Panc1 (cell line): ENCODE data around the gene C1QA. TPM values are rescaled to one million over a fixed set of nuclear protein-coding genes. Genes with fewer than 3 reads are reported as not detected.
A peak's percentile ranks its signal among the peaks of the same experiment; 100 is the strongest.

ENCODE experiments used
- ATAC-seq: fragments of 200-7000 bp; cut with Tn5 transposase; 2 replicates; pipeline ENCODE4 v1.9.1; 2020; ENCODE audit warnings: mild to moderate bottlenecking, moderate library complexity
- BruUV-seq: library from RNA; stranded (reverse); fragments of 400-500 nt; replicated peaks from 2 replicates; lab custom pipeline; 2021; lab: Mats Ljungman, UMichigan
- CTCF ChIA-PET: fragments of 300-600 bp; sonication (Branson Sonifier 250); formaldehyde crosslinking; loops from one replicate; lab custom pipeline; 2022; ENCODE audit warnings: antibody characterized with exemption; lab: Charles Lee
- POLR2A ChIA-PET: fragments of 300-600 bp; sonication (Branson Sonifier 250); formaldehyde crosslinking; loops from one replicate; lab custom pipeline; 2022; ENCODE audit warnings: antibody characterized with exemption; lab: Charles Lee
- DNase-seq: peaks from one replicate; pipeline ENCODE4 v3.0.0-alpha.2; 2010; ENCODE audit warnings: low read depth, low spot score
- H3K27ac ChIP-seq: 2 replicates; pipeline ENCODE4 v1.5.1; 2011; ENCODE audit warnings: mild to moderate bottlenecking, low read length, inconsistent platforms
- H3K27me3 ChIP-seq: fragments of 200-500 bp; sonication (Bioruptor generic); 2 replicates; pipeline ENCODE4 v1.6.0; 2014; ENCODE audit warnings: low read length, inconsistent platforms; ENCODE audit not compliant: control insufficient read depth, insufficient read depth
- H3K36me3 ChIP-seq: fragments of 200-500 bp; sonication (Bioruptor generic); 2 replicates; pipeline ENCODE4 v1.5.1; 2014; ENCODE audit warnings: inconsistent platforms, mild to moderate bottlenecking, low read length, moderate library complexity; ENCODE audit not compliant: control insufficient read depth, insufficient read depth
- H3K4me1 ChIP-seq: 2 replicates; pipeline ENCODE4 v1.5.1; 2011; ENCODE audit warnings: inconsistent platforms, mild to moderate bottlenecking, low read length, moderate library complexity; ENCODE audit not compliant: control insufficient read depth, insufficient read depth
- H3K4me3 ChIP-seq, 2 experiments: 2 replicates each; pipeline ENCODE4 v1.5.1; 2011 to 2012; ENCODE audit warnings: low read depth in 2 of 2, low read length in 2 of 2, mild to moderate bottlenecking in 2 of 2, inconsistent platforms in 1 of 2, moderate library complexity in 1 of 2
- H3K9me3 ChIP-seq: fragments of 200-500 bp; sonication (Bioruptor generic); 2 replicates; pipeline ENCODE4 v1.5.1; 2014; ENCODE audit warnings: low read depth, mild to moderate bottlenecking, inconsistent platforms, low read length, moderate library complexity; ENCODE audit not compliant: control insufficient read depth, insufficient read depth
- CTCF ChIP-seq: fragments of 450-650 bp; IDR thresholded peaks from 2 replicates; pipeline ENCODE4 v1.5.1; 2017; ENCODE audit warnings: mild to moderate bottlenecking
- POLR2AphosphoS5 ChIP-seq: IDR thresholded peaks from 2 replicates; pipeline ENCODE4 v1.6.1; 2012; ENCODE audit warnings: mild to moderate bottlenecking, low read depth, low read length, moderate library complexity
- SIN3A ChIP-seq: IDR thresholded peaks from 2 replicates; pipeline ENCODE4 v1.6.1; 2012; ENCODE audit warnings: low read depth, mild to moderate bottlenecking, low read length, moderate library complexity, borderline replicate concordance; ENCODE audit not compliant: insufficient read depth
- TCF7L2 ChIP-seq: IDR thresholded peaks from 2 replicates; pipeline ENCODE4 v1.6.1; 2011; ENCODE audit warnings: mild to moderate bottlenecking, low read depth, low read length, inconsistent platforms
- in situ Hi-C: cut with HindIII; loops from 2 replicates; pipeline ENCODE4 v1.10.0; 2016; ENCODE audit warnings: low sequenced_read_pairs, low pct_unique_long_range_greater_than_20kb
- intact Hi-C: fragments of 100-400 bp; cut with micrococcal nuclease; formaldehyde crosslinking; loops from one replicate; pipeline ENCODE4 v1.10.0; 2022; ENCODE audit not compliant: unreplicated experiment
- total RNA-seq: library from RNA; stranded (reverse); gene quantifications from one replicate; pipeline ENCODE4 v1.2.1, GENCODE V29; 2021; ENCODE audit not compliant: unreplicated experiment
- TF ChIP-seq, protein P1 (sequence below), 2 experiments: IDR thresholded peaks; 2 replicates each; pipeline ENCODE4 v1.6.1; 2011 to 2012; ENCODE audit warnings: low read depth in 2 of 2, control low read depth in 1 of 2, low read length in 1 of 2, mild to moderate bottlenecking in 1 of 2, moderate library complexity in 1 of 2; ENCODE audit not compliant: insufficient read depth in 1 of 2

Gene C1QA
- total RNA-seq, 1 experiment from 2014 or later: 0.41 TPM

- DNase-seq: no peak
- BruUV-seq: no TSS peak
- no peaks in the 10 kb centered on the region for H3K36me3 ChIP-seq
- no peaks in the 10 kb centered on the region; the same call in 1 of the 2 replicates for H3K4me1 ChIP-seq
- H3K27ac ChIP-seq: no peak overlapping the region
- no peak for TF ChIP-seq TCF7L2
- TF ChIP-seq POLR2AphosphoS5: no peak
- TF ChIP-seq, protein P1, sequence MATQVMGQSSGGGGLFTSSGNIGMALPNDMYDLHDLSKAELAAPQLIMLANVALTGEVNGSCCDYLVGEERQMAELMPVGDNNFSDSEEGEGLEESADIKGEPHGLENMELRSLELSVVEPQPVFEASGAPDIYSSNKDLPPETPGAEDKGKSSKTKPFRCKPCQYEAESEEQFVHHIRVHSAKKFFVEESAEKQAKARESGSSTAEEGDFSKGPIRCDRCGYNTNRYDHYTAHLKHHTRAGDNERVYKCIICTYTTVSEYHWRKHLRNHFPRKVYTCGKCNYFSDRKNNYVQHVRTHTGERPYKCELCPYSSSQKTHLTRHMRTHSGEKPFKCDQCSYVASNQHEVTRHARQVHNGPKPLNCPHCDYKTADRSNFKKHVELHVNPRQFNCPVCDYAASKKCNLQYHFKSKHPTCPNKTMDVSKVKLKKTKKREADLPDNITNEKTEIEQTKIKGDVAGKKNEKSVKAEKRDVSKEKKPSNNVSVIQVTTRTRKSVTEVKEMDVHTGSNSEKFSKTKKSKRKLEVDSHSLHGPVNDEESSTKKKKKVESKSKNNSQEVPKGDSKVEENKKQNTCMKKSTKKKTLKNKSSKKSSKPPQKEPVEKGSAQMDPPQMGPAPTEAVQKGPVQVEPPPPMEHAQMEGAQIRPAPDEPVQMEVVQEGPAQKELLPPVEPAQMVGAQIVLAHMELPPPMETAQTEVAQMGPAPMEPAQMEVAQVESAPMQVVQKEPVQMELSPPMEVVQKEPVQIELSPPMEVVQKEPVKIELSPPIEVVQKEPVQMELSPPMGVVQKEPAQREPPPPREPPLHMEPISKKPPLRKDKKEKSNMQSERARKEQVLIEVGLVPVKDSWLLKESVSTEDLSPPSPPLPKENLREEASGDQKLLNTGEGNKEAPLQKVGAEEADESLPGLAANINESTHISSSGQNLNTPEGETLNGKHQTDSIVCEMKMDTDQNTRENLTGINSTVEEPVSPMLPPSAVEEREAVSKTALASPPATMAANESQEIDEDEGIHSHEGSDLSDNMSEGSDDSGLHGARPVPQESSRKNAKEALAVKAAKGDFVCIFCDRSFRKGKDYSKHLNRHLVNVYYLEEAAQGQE (IDR thresholded peaks at IDR 0.05; ENCODE audit: insufficient read depth in 1 of 2, low read depth in 2 of 2, low read length in 1 of 2): no peak
- no peak for TF ChIP-seq SIN3A
- no peak for TF ChIP-seq CTCF
- CTCF ChIA-PET: interaction anchor here (0.6 kb wide), 1 partner anchor 8 kb away, joined by 3 read pairs; no protein-coding TSS in a partner anchor
- intact Hi-C loops (no loop called here), in situ Hi-C loops (no loop called here)
- H3K9me3 ChIP-seq: no peaks in the 10 kb centered on the region
- H3K27me3 ChIP-seq: no peaks in the 10 kb centered on the region
- no peak overlapping the region for H3K4me3 ChIP-seq
- peak; percentile 41 for ATAC-seq
- POLR2A ChIA-PET: no interaction called here
These were observed 25.9 kb downstream of the C1QA start for GRCh38 chr1:22662318-22662717.

DNA sequence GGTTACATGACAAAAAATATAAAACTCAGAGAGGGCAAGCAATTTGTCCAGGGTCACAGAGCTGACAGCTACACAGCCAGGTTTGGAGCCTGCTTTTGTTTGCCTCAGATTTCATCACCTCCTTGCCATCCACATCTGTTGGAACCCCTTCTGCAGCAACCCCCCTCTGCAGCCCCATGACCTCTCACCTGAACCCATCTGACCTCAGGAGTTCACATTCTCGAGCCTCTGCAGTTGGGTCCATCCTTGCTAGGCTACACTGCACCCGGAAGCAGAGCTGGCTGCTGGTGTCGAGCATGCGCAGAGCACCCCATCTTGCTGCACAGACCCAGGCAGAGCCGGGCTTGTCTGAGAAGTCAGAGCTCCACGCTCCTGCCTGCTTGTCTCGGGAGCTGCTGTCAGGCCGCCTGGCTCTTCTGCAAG, 26.6 kb downstream of the C1QA start:
- in situ Hi-C loops (no loop called here), intact Hi-C loops (no loop called here)
- Histone ChIP-seq H3K27ac (no peak overlapping the region), H3K36me3 (no peaks in the 10 kb centered on the region), H3K27me3 (no peaks in the 10 kb centered on the region), H3K9me3 (no peaks in the 10 kb centered on the region), H3K4me1 (no peaks in the 10 kb centered on the region; the same call in 1 of the 2 replicates), H3K4me3 (no peak overlapping the region)
- BruUV-seq: no TSS peak
- POLR2A ChIA-PET: no interaction called here
- DNase-seq (no peak), ATAC-seq (no peak)
- CTCF ChIA-PET: interaction anchor here (0.7 kb wide), 1 partner anchor 202 kb away, joined by 5 read pairs; no protein-coding TSS in a partner anchor
- no peak for TF ChIP-seq SIN3A
- no peak for TF ChIP-seq POLR2AphosphoS5

- ChIA-PET CTCF (no interaction called here), POLR2A (no interaction called here)
- intact Hi-C loops (loop anchor here (5.0 kb wide), 1 partner anchor 302 kb away; no protein-coding TSS in a partner anchor), in situ Hi-C loops (no loop called here)
- no peak overlapping the region for H3K4me3 ChIP-seq
- TF ChIP-seq CTCF (peak; percentile 87), POLR2AphosphoS5 (no peak)
- H3K4me1 ChIP-seq: no peaks in the 10 kb centered on the region; the same call in 1 of the 2 replicates
- no peaks in the 10 kb centered on the region for H3K27me3 ChIP-seq
- H3K27ac ChIP-seq: no peak overlapping the region
- no peaks in the 10 kb centered on the region for H3K36me3 ChIP-seq
- ATAC-seq: peak; percentile 88
- no peak for DNase-seq
- BruUV-seq: no TSS peak
- H3K9me3 ChIP-seq: no peaks in the 10 kb centered on the region
These were observed 29.3 kb downstream of the C1QA start for GRCh38 chr1:22665752-22666151.
